Esophagus muscularis mucosa (tissue), 3 donors: ENCODE measurements around the gene ADAMTSL1.

Experiments
- CTCF ChIP-seq, 3 experiments: fragments of 200-600 bp in 2 of 3; fragments of 450-650 bp in 1 of 3; sonication (generic) in 2 of 3; IDR thresholded peaks; one replicate each; pipeline ENCODE4 v1.5.1; 2017 to 2019; ENCODE audit warnings: antibody characterized with exemption in 3 of 3, mild to moderate bottlenecking in 2 of 3, moderate library complexity in 1 of 3
- POLR2A ChIP-seq: fragments of 450-650 bp; IDR thresholded peaks from one replicate; pipeline ENCODE4 v1.6.1; 2017; ENCODE audit warnings: antibody characterized with exemption, moderate library complexity, mild to moderate bottlenecking, low read depth

- TF ChIP-seq CTCF (IDR thresholded peaks at IDR 0.05) (no peak), POLR2A (no peak)
Observed at GRCh38 chr9:18703151-18703900, 229.4 kb downstream of the ADAMTSL1 start.
